Adrenal gland (tissue), 12 donors: ENCODE data around the gene SIVA1. TPM values are rescaled to one million over a fixed set of nuclear protein-coding genes. Genes with fewer than 3 reads are reported as not detected.

Experiments used
- DNase-seq, 7 donors: peaks; one replicate each; pipeline ENCODE4 v3.0.0-alpha.2; 2019 to 2020
- H3K27ac ChIP-seq, 5 donors: fragments of 200-600 bp; sonication (generic) in 4 of 5; 1 replicate in 3 of 5; 2 replicates in 2 of 5; pipeline versions ENCODE4 v1.5.1 to v1.8.0; 2016 to 2020; ENCODE audit warnings: mild to moderate bottlenecking in 1 of 5
- H3K27me3 ChIP-seq: fragments of 200-600 bp; 2 replicates; pipeline ENCODE4 v1.8.0; 2021
- H3K36me3 ChIP-seq, 2 donors: fragments of 200-600 bp; replicated peaks in 1 of 2; 1 replicate in 1 of 2; 2 replicates in 1 of 2; pipeline versions ENCODE4 v1.5.1 to v1.8.0; 2018 to 2022
- H3K4me1 ChIP-seq, 2 donors: fragments of 200-600 bp; replicated peaks in 1 of 2; 1 replicate in 1 of 2; 2 replicates in 1 of 2; pipeline versions ENCODE4 v1.5.1 to v1.8.0; 2018 to 2021
- H3K4me3 ChIP-seq, 4 donors: fragments of 200-600 bp; sonication (generic) in 3 of 4; one replicate each; pipeline ENCODE4 v1.5.1; 2016 to 2018
- H3K9me3 ChIP-seq, 3 donors: fragments of 200-600 bp; sonication (generic) in 1 of 3; replicated peaks in 1 of 3; 1 replicate in 2 of 3; 2 replicates in 1 of 3; pipeline versions ENCODE4 v1.5.1 to v1.8.0; 2016 to 2021
- POLR2A ChIP-seq, 2 donors: fragments of 450-650 bp; IDR thresholded peaks; one replicate each; pipeline ENCODE4 v1.6.1; 2017; ENCODE audit warnings: antibody characterized with exemption in 2 of 2, mild to moderate bottlenecking in 2 of 2, moderate library complexity in 1 of 2
- WGBS, 4 donors: extraction: QIAGEN DNeasy Blood & Tissue Kit in 2 of 4; methylation state at CpG; one replicate each; pipeline versions ENCODE4 v1.1.5 to v1.1.7; 2013 to 2017; 5-methylcytosine and 5-hydroxymethylcytosine counted together
- intact Hi-C, 2 donors: fragments of 100-400 bp; cut with DNase I; formaldehyde crosslinking; loops; one replicate each; pipeline versions ENCODE4 v1.14.1 to v1.15.0; 2022 to 2023
- polyA plus RNA-seq, 3 donors: library from polyadenylated mRNA; stranded (reverse); fragments of 200-250 nt in 2 of 3; fragments of 350-450 nt in 1 of 3; fragmentation: Illumina TruSeq in 1 of 3; extraction: RNeasy Lipid Tissue Mini Kit (QIAGEN cat#74804) in 1 of 3; gene quantifications; one replicate each; pipeline ENCODE4 v1.2.3, GENCODE V29; 2013 to 2014
- total RNA-seq, 9 donors: library from RNA; depleted of rRNA in 4 of 9; stranded (reverse); fragments of >200 nt in 4 of 9; fragments of 120-200 nt in 1 of 9; fragmentation: NEBNext Ultra II Directional in 1 of 9; extraction: Animal tissue kit (Norgen Biotek cat#: 25700) in 1 of 9; gene quantifications; one replicate each; pipeline versions ENCODE4 v1.1.0 to v1.2.4, GENCODE V29; 2013 to 2023
- TF ChIP-seq, protein P1 (sequence below), 6 experiments: fragments of 450-650 bp in 4 of 6; fragments of 200-600 bp in 2 of 6; sonication (generic) in 1 of 6; IDR thresholded peaks; 1 replicate in 5 of 6; 2 replicates in 1 of 6; pipeline versions ENCODE4 v1.5.1 to v1.8.0; 2016 to 2021; ENCODE audit warnings: antibody characterized with exemption in 6 of 6, mild to moderate bottlenecking in 2 of 6, moderate library complexity in 1 of 6
- donor health status: healthy with polysubstance abuse.
- donor health status: Bipolar disorder and iron deficiency.
- donor health status: DM: yes; HTN: yes; CAD: no.
- donor health status: DM: no; HTN: no; CAD: no.
- donor health status: DM: no; HTN: no; CAD: no.
- donor health status: DM: yes; HTN: yes; CAD: no.

Gene SIVA1
- total and polyA plus RNA-seq, 12 donors = 2.0 to 294 (median 83.2) TPM

DNA sequence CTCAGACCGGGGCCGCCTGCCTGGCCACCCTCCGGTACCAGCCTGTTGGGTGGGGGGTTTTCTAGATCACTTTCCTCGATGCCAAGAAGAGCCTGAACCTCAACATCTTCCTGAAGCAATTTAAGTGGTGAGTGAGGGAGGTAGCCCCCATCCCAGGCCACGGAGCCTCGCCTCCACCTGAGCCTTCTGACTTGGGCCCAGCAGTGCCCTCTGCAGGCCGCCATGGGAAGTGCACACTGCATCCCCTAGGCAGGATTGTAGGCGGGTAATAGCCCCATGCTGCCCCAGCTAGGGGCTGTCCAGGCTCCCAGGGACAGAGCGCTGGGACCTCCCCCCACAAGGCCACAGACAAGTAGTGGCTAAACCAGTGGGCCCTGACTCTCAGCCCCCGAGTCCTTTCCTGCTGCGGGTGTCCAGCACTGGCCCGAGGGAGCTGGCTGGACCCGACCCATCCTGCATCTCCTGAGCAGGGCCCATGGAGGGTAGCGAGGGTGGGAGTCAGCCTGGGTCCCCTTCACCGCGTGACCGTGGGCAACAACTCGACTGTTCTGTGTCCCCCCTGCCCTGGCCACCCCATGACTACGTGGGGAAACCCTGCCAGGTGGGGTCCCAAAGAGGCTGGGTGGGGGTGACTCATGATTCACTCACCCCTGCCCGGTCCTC is 44.2 kb upstream of the SIVA1 start:
- H3K4me1 ChIP-seq = no peaks in the 10 kb centered on the region
- DNase-seq = peak; percentile 57 to 86 (median 70)
- no peak overlapping the region for H3K27ac ChIP-seq
- no peak for TF ChIP-seq POLR2A (IDR thresholded peaks at IDR 0.05)
- TF ChIP-seq, protein P1, sequence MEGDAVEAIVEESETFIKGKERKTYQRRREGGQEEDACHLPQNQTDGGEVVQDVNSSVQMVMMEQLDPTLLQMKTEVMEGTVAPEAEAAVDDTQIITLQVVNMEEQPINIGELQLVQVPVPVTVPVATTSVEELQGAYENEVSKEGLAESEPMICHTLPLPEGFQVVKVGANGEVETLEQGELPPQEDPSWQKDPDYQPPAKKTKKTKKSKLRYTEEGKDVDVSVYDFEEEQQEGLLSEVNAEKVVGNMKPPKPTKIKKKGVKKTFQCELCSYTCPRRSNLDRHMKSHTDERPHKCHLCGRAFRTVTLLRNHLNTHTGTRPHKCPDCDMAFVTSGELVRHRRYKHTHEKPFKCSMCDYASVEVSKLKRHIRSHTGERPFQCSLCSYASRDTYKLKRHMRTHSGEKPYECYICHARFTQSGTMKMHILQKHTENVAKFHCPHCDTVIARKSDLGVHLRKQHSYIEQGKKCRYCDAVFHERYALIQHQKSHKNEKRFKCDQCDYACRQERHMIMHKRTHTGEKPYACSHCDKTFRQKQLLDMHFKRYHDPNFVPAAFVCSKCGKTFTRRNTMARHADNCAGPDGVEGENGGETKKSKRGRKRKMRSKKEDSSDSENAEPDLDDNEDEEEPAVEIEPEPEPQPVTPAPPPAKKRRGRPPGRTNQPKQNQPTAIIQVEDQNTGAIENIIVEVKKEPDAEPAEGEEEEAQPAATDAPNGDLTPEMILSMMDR (IDR thresholded peaks at IDR 0.05) = peak; percentile 94 to 97 (median 96)
- intact Hi-C loops = loop anchor here (2.0 to 5.0 kb wide), 2 partner anchors 56 to 58 kb away; no protein-coding TSS in a partner anchor
- 40 to 68% (median 43%) methylated on average over 6 to 20 of the region's 20 CpGs for WGBS, 4 donors
- peaks cover 0 to 57% of the 10 kb centered on the region in 2 donors for H3K36me3 ChIP-seq
- no peaks in the 10 kb centered on the region for H3K27me3 ChIP-seq
- H3K4me3 ChIP-seq = no peak overlapping the region
- no peaks in the 10 kb centered on the region for H3K9me3 ChIP-seq

DNA sequence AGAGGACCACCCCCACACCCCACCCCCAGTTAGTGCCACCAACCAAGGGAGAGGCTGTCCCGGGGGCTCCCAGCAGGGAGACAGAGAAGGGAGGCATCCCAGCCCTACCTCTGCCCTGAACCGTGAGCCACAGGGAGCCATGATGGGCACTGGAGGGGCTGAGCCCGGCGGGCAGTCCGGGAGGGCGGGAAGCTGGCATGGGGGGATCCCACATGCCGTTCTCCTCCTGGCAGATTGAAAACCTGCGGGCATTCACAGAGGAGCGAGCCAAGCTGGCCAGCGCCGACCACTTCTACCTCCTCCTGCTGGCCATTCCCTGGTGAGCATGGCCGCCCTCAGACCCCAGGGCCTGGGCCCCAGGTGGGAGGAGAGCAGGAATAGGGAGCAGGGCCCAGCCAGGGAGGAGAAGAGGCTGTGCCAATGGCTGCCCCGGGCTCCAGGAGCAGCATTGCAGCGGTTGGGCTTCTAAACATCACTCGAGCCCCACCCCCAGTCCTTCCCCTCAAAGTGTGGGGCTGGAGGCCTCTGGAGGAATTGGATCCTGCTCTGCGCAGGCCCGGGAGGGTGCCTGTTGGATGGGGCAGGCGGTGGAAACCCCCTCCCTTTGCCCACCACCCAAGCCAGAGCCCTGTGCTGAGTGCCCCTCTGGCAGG is 43.4 kb upstream of the SIVA1 start:
- Histone ChIP-seq H3K27ac (no peak overlapping the region), H3K4me1 (no peaks in the 10 kb centered on the region)
- intact Hi-C loops = loop anchor here (2.0 to 5.0 kb wide), 2 partner anchors 57 to 59 kb away; no protein-coding TSS in a partner anchor

DNA sequence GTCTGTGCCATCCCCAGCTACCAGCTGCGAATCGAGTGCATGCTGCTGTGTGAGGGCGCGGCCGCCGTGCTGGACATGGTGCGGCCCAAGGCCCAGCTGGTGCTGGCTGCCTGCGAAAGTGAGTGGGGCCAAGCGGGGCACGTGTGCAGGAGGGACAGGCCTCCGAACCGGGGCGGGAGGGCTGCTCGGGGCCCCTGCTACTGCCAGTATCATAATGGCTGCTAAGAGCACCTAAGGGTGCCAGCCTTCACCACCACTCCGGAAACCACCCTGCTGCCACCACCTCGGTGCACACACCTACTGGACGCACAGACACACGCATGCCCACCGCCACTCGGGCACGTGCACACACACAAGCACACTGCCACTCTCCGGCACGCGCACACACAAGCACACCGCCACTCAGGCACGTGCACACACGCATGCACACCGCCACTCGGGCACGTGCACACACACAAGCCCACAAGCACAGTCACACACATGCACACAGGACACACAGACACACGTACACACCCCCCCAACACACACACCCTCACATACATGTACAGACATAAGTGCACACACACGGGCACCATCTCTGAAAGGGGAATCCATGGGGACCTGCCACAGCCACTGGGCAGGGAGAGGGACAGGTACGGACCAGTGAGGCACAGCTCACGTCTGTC is 42.7 kb upstream of the SIVA1 start:
- WGBS, 4 donors = 90 to 91% (median 91%) methylated on average over 17 to 34 of the region's 34 CpGs
- DNase-seq = no peak
- no peaks in the 10 kb centered on the region for H3K9me3 ChIP-seq
- H3K27ac ChIP-seq = no peak overlapping the region
- H3K27me3 ChIP-seq = no peaks in the 10 kb centered on the region
- H3K4me3 ChIP-seq = no peak overlapping the region
- intact Hi-C loops = no loop called here
- TF ChIP-seq POLR2A (IDR thresholded peaks at IDR 0.05) = no peak
- TF ChIP-seq, protein P1 (IDR thresholded peaks at IDR 0.05) = no peak
- peaks cover 0 to 64% of the 10 kb centered on the region in 2 donors for H3K36me3 ChIP-seq
- H3K4me1 ChIP-seq = no peaks in the 10 kb centered on the region

More for the DNA sequence above, 43.4 kb upstream of the SIVA1 start:
- Histone ChIP-seq H3K36me3 (peaks cover 0 to 57% of the 10 kb centered on the region in 2 donors), H3K9me3 (no peaks in the 10 kb centered on the region), H3K4me3 (no peak overlapping the region), H3K27me3 (no peaks in the 10 kb centered on the region)
- DNase-seq = no peak
- no peak for TF ChIP-seq POLR2A (IDR thresholded peaks at IDR 0.05)
- 75 to 83% (median 77%) methylated on average over 11 to 18 of the region's 18 CpGs for WGBS, 4 donors

DNA sequence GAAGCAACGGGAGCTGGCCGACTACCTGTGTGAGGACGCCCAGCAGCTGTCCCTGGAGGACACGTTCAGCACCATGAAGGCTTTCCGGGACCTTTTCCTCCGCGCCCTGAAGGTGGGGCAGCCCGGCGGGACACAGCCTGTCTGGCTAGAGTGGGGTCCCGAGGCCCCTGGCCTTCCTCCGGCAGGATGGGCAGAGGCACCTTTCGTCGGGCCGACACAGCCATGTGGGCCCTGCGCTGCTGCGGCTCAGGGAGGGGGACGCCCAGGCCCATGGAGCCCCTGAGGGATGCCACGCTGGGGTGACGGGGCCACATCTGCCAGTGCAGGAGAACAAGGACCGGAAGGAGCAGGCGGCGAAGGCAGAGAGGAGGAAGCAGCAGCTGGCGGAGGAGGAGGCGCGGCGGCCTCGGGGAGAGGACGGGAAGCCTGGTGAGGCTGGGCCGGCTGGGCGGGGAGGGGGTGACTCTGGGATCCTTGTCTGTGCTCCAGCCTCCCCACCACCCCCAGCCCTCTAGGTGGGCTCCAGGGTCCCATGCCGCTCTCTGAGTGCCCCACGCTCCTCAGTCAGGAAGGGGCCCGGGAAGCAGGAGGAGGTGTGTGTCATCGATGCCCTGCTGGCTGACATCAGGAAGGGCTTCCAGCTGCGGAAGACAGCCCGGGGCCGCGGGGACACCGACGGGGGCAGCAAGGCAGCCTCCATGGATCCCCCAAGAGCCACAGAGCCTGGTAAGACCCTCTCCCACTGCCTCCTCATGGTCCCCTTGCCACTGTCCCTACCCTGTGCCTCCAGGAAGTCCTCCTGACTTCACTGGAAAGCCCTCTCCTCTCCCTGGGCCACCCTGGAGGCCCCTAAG is 39.8 kb upstream of the SIVA1 start:
- H3K27me3 ChIP-seq = no peaks in the 10 kb centered on the region
- TF ChIP-seq POLR2A (IDR thresholded peaks at IDR 0.05) = no peak
- TF ChIP-seq, protein P1 (IDR thresholded peaks at IDR 0.05) = no peak
- peaks cover 0 to 68% of the 10 kb centered on the region in 2 donors for H3K36me3 ChIP-seq
- intact Hi-C loops = no loop called here
- WGBS, 4 donors = 91 to 93% (median 92%) methylated on average over 17 to 40 of the region's 40 CpGs
- H3K27ac ChIP-seq = no peak overlapping the region
- no peak overlapping the region for H3K4me3 ChIP-seq
- H3K4me1 ChIP-seq = no peaks in the 10 kb centered on the region
- H3K9me3 ChIP-seq = no peaks in the 10 kb centered on the region
- DNase-seq = no peak
